ENCODE measurements around the gene ATP6V1B1. TPM values are rescaled to one million over a fixed set of nuclear protein-coding genes. Genes with fewer than 3 reads are reported as not detected.
"Not testable (repeated sequence)": the region's sequence is repeated elsewhere in the genome, so short reads cannot be mapped to it uniquely, and the experiment has no call there.

The ATP6V1B1 gene
- total RNA-seq, 1 experiment from 2014 or later = 4.0 TPM

DNA sequence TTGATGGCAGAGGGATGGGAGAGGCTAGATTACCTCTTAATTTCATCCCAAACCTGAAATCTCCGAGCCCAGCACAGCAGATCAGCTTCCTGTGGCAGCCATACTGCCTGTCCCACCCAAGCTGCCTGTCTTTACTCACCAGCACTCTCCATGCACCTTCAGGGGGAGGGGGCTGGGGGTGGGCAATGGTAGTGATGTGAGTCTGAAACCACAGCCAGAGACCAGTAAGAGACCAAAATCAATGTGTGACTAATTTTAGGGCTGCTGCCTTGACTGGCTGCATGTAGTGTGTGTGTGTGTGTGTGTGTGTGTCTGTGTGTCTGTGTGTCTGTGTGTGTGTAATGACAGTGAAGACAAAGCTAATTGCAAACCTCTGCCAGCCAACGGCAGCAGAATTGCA, 70.6 kb downstream of the ATP6V1B1 start:
- DNase-seq = peak in 1 of 2 experiments; percentile 13
- Histone ChIP-seq H3K4me3 (ENCODE audit: low read depth, low read length) (no peak overlapping the region), H3K9me3 (no peaks in the 10 kb centered on the region), H3K27me3 (replicated peaks; ENCODE audit: control insufficient read depth, insufficient read depth, low read length) (no peaks in the 10 kb centered on the region), H3K36me3 (ENCODE audit: control insufficient read depth, insufficient read depth, low read length) (no peaks in the 10 kb centered on the region), H3K4me1 (peaks cover 19% of the 10 kb centered on the region)
- Mint-ChIP-seq H3K27ac (ENCODE audit: unreplicated experiment) (no peak overlapping the region), H3K9me3 (ENCODE audit: unreplicated experiment) (no peaks in the 10 kb centered on the region), H3K36me3 (ENCODE audit: insufficient read depth, unreplicated experiment) (no peaks in the 10 kb centered on the region), H3K4me1 (ENCODE audit: low read depth, unreplicated experiment) (peaks cover 7% of the 10 kb centered on the region), H3K4me3 (ENCODE audit: unreplicated experiment) (no peak overlapping the region), H3K27me3 (ENCODE audit: insufficient read depth, unreplicated experiment) (peaks cover 2% of the 10 kb centered on the region)
- BruUV-seq (replicated peaks) = no TSS peak
- TF ChIP-seq, protein P1, sequence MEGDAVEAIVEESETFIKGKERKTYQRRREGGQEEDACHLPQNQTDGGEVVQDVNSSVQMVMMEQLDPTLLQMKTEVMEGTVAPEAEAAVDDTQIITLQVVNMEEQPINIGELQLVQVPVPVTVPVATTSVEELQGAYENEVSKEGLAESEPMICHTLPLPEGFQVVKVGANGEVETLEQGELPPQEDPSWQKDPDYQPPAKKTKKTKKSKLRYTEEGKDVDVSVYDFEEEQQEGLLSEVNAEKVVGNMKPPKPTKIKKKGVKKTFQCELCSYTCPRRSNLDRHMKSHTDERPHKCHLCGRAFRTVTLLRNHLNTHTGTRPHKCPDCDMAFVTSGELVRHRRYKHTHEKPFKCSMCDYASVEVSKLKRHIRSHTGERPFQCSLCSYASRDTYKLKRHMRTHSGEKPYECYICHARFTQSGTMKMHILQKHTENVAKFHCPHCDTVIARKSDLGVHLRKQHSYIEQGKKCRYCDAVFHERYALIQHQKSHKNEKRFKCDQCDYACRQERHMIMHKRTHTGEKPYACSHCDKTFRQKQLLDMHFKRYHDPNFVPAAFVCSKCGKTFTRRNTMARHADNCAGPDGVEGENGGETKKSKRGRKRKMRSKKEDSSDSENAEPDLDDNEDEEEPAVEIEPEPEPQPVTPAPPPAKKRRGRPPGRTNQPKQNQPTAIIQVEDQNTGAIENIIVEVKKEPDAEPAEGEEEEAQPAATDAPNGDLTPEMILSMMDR (IDR thresholded peaks at IDR 0.05; ENCODE audit: insufficient read depth in 1 of 2, low read depth in 1 of 2, low read length in 1 of 2, severe bottlenecking in 1 of 2, unreplicated experiment in 1 of 2) = no peak
- intact Hi-C loops (cut with micrococcal nuclease; ENCODE audit: unreplicated experiment) = no loop called here
- POLR2A ChIA-PET = no interaction called here
- CTCF ChIA-PET = interaction anchor here (0.7 kb wide), 1 partner anchor 137 kb away, joined by 3 read pairs; no protein-coding TSS in a partner anchor

GRCh38 chr2:71006955-71007799, 71.5 kb downstream of the ATP6V1B1 start:
- BruUV-seq (replicated peaks) = no TSS peak
- Histone ChIP-seq H3K4me3 (ENCODE audit: low read depth, low read length) (no peak overlapping the region), H3K4me1 (peaks cover 12% of the 10 kb centered on the region), H3K36me3 (ENCODE audit: control insufficient read depth, insufficient read depth, low read length) (no peaks in the 10 kb centered on the region), H3K9me3 (no peaks in the 10 kb centered on the region), H3K27me3 (replicated peaks; ENCODE audit: control insufficient read depth, insufficient read depth, low read length) (no peaks in the 10 kb centered on the region)
- Mint-ChIP-seq H3K27me3 (ENCODE audit: insufficient read depth, unreplicated experiment) (peaks cover 6% of the 10 kb centered on the region), H3K4me3 (ENCODE audit: unreplicated experiment) (no peak overlapping the region), H3K27ac (ENCODE audit: unreplicated experiment) (no peak overlapping the region), H3K9me3 (ENCODE audit: unreplicated experiment) (no peaks in the 10 kb centered on the region), H3K4me1 (ENCODE audit: low read depth, unreplicated experiment) (peaks cover 13% of the 10 kb centered on the region), H3K36me3 (ENCODE audit: insufficient read depth, unreplicated experiment) (no peaks in the 10 kb centered on the region)
- ChIA-PET POLR2A (no interaction called here), CTCF (interaction anchor here (0.7 kb wide), 1 partner anchor 138 kb away, joined by 3 read pairs; no protein-coding TSS in a partner anchor)
- intact Hi-C loops (cut with micrococcal nuclease; ENCODE audit: unreplicated experiment) = no loop called here
- TF ChIP-seq, protein P1 (IDR thresholded peaks at IDR 0.05; ENCODE audit: insufficient read depth in 1 of 2, low read depth in 1 of 2, low read length in 1 of 2, severe bottlenecking in 1 of 2, unreplicated experiment in 1 of 2) = peak in 1 of 2 experiments; percentile 13
- no peak for DNase-seq

- DNase-seq = no peak
- Mint-ChIP-seq H3K9me3 (ENCODE audit: unreplicated experiment) (no peaks in the 10 kb centered on the region), H3K27me3 (ENCODE audit: insufficient read depth, unreplicated experiment) (peaks cover 6% of the 10 kb centered on the region), H3K4me1 (ENCODE audit: low read depth, unreplicated experiment) (peaks cover 13% of the 10 kb centered on the region), H3K4me3 (ENCODE audit: unreplicated experiment) (no peak overlapping the region), H3K36me3 (ENCODE audit: insufficient read depth, unreplicated experiment) (no peaks in the 10 kb centered on the region), H3K27ac (ENCODE audit: unreplicated experiment) (peak overlapping the region; percentile 74)
- POLR2A ChIA-PET = no interaction called here
- no peak overlapping the region for H3K4me3 ChIP-seq (ENCODE audit: low read depth, low read length)
- intact Hi-C loops (cut with micrococcal nuclease; ENCODE audit: unreplicated experiment) = no loop called here
- TF ChIP-seq, protein P1 (IDR thresholded peaks at IDR 0.05; ENCODE audit: insufficient read depth in 1 of 2, low read depth in 1 of 2, low read length in 1 of 2, severe bottlenecking in 1 of 2, unreplicated experiment in 1 of 2) = no peak
- H3K27me3 ChIP-seq (replicated peaks; ENCODE audit: control insufficient read depth, insufficient read depth, low read length) = no peaks in the 10 kb centered on the region
- H3K9me3 ChIP-seq = no peaks in the 10 kb centered on the region
- BruUV-seq (replicated peaks) = no TSS peak
- H3K36me3 ChIP-seq (ENCODE audit: control insufficient read depth, insufficient read depth, low read length) = no peaks in the 10 kb centered on the region
- CTCF ChIA-PET = no interaction called here
- H3K4me1 ChIP-seq = peaks cover 12% of the 10 kb centered on the region
Measured at GRCh38 chr2:71008342-71008741, 72.6 kb downstream of the ATP6V1B1 start.

DNA sequence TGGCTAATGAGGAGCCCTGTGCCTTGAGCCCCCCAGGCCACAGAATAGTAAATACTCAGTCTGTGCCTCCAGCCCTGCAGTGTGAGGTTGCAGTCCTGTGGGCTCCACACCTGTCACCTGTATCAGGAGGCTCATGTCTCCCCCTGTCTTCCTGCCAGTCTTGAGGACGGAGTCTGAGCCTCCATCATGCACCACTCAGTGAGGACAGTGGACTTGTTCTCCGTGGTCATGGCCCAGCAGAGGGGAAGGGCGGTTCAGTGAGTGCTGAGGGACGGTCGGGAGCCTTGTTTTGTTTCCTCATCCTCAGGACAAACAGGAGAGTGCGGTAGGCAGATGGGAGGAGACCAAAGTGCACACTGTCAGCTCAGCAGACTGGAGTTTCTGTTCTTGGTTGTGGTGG, 76.1 kb downstream of the ATP6V1B1 start:
- CTCF ChIA-PET; BruUV-seq (replicated peaks); intact Hi-C loops (cut with micrococcal nuclease; ENCODE audit: unreplicated experiment); POLR2A ChIA-PET; H3K36me3 Mint-ChIP-seq (ENCODE audit: insufficient read depth, unreplicated experiment); H3K4me3 Mint-ChIP-seq (ENCODE audit: unreplicated experiment); H3K9me3 ChIP-seq; H3K27ac Mint-ChIP-seq (ENCODE audit: unreplicated experiment); H3K27me3 ChIP-seq (replicated peaks; ENCODE audit: control insufficient read depth, insufficient read depth, low read length); H3K27me3 Mint-ChIP-seq (ENCODE audit: insufficient read depth, unreplicated experiment); H3K4me3 ChIP-seq (ENCODE audit: low read depth, low read length); H3K36me3 ChIP-seq (ENCODE audit: control insufficient read depth, insufficient read depth, low read length); DNase-seq; H3K9me3 Mint-ChIP-seq (ENCODE audit: unreplicated experiment): not testable (repeated sequence)
- peaks cover 13% of the 10 kb centered on the region for H3K4me1 Mint-ChIP-seq (ENCODE audit: low read depth, unreplicated experiment)
- H3K4me1 ChIP-seq = peaks cover 12% of the 10 kb centered on the region

Measured in Caco-2 (cell line).